ENCODE data around the gene CHRD. TPM values are rescaled to one million over a fixed set of nuclear protein-coding genes. Genes with fewer than 3 reads are reported as not detected.
"Not testable (repeated sequence)": the region's sequence is repeated elsewhere in the genome, so short reads cannot be mapped to it uniquely, and the experiment has no call there.

Gene CHRD
- total RNA-seq, 1 donor from 2014 or later: 0.20 TPM

DNA sequence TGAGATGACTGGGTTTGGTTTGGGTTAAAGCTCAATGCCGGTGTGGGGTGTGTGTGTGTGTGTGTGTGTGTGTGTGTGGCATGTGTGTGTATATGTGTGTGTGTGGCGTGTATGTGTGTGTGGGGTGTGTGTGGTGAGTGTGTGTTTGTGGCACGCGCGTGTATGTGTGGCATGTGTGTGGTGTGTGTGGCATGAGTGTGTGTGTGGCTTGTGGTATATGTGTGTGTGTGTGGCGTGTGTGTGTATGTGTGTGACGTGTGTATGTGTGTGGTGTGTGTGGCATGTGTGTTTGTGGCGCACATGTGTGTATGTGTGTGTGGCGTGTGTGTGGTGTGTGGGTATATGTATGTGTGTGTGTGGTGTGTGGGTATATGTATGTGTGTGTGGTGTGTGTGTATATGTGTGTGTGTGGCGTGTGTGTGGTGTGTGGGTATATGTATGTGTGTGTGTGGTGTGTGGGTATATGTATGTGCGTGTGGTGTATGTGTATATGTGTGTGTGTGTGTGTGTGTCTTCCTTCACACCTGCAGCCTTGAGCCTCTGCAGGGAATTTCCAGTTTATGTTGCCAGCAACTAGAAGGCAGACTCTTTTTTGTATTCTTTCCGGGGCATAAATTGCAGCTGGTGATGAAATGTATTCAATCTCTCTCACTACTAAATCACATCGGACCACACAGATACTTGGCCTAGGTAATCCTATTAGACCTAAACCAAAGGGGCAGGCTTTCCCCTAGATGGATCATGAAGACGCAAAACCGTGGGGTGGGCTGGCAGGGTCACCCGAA, 34.8 kb downstream of the CHRD start:
- no peak for DNase-seq (ENCODE audit: low read depth in 2 of 2)

DNA sequence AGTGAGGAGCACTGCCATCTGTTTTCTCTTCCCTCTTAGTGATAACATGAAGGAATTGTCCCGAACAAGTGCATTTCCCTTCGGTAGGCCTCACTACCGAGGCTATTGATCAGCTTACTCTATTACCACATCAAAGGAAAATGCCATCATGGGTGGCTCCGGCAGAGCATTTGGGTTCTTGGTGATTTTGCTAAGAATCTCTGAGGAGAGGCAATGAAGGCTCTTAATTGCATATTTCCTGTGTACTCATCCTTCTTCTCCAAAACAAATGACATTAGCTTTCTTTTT, 35.3 kb downstream of the CHRD start:
- DNase-seq (ENCODE audit: low read depth in 2 of 2): no peak

DNA sequence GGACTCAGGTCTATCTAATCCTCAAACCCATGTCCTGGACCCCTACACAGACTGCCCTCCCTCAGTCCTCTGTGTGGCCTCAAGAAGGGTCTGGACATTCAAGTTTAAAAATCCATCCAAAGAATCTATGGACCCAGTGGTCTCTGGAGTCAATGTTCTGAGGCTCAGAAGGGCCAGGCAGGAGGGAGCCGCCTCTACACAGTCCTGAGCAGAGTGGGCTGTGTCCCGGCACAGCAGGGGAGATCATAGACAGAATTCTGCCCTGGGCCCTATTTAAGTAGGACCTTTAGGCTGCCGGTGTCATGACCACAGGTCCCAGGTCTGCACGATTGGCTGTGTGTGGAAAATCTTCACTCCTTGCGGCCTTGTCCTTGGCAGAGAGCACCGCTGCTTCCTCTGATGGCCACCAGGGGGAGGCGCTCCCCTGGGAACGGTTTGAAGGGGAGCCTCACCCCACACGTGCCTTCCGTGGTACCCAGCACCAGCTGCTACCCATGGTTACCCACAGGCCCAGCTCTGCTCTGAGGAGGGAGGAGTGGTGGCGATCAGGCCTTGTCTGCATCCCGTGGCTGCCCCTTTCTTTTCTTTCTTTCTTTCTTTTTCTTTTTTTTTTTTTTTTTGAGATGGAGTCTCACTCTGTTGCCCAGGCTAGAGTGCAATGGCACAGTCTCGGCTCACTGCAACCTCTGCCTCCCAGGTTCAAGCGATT, 37.9 kb downstream of the CHRD start:
- DNase-seq (ENCODE audit: low read depth in 2 of 2): peak; percentile 73 to 83

DNA sequence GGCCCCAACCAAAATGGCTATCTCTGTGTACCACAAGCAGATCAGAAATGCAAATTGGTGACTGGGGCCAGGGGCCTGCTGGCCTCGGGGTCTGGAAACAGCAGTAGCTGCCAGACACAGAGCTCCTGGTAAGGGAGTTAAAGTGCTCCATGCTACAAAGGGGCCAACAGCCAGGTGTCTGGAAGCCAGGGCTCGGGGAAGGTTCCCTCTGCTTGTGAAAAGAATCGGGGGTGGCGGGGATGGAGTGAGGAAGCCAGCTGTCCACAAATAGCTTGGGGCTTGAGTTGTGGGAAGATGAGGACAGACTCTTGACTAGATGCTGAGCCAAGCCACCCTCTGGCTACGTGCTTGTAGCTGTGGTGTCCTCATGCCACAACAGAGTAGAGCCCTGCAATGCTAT, 39.3 kb downstream of the CHRD start:
- DNase-seq (ENCODE audit: low read depth in 2 of 2): no peak

DNA sequence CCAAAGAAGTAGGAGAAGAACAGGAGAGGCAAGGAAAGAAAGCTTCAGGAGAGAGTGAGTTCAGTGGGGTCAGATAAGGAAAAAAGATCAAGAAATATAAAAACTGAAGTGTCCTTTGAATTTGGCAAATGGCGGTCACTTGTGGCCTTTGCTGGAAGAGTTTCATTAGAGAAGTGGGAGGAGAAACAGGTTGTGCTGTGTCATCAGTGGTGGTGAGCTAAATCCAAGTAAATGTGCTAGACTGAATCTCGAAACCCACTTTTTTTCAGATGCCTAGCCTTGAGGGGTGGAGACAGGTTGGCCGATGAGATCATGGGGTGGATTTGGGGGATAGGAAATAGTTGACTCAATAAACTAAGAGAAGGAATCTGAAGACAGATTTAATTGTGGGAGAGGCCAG, 43.7 kb downstream of the CHRD start:
- DNase-seq (ENCODE audit: low read depth in 2 of 2): no peak

DNA sequence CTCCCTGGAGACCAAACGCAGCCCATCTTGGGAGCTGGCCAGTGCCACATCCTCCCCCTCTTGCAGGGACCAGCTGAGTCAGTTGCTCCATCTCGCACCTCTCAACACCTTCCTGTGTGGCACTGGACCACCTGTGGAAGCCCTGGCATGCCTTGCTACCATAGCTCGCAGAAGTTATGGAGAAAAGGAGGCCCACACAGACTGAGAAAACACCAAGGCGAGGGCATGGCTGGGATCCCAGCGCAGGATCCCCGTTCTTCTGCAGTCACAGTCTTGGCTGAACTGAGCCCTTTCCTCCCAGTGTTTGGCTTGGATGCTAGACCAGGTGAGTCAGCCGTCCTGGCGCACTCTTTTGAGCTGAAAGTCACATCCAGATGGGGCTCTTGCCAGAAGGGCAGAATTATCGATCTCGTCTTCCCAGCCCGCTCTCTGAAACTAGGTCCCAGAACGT, 46.9 kb downstream of the CHRD start:
- DNase-seq (ENCODE audit: low read depth in 2 of 2): no peak

DNA sequence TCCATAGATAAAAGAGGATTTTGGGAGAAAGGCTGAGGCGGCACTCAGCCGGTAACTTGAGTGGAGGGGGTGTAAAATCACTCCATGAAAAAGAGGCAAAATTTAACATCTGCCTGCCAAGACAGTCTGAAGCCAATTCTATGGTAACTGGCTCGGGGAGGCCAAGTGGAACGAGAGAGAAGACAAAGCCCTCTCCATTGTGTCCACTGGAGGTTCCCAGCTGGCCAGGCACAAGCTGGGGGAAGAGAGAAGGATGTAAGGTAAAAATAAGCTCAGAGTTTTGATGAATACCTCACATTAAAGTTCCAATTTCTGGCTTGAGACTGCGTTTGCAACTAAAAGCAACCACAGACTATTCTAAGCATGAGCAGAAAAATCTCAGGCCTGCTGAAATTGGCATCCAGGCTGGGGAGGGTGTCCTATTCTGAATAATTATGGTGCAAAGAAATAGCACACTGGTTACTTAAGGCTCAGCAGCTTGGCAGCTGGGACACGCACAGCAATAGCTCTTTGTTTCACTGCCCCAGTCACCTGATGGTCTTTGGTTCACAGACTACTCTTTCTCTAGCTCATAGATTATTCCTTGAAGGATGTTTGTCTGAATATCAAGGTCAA, 48.8 kb downstream of the CHRD start:
- DNase-seq (ENCODE audit: low read depth in 2 of 2): no peak

DNA sequence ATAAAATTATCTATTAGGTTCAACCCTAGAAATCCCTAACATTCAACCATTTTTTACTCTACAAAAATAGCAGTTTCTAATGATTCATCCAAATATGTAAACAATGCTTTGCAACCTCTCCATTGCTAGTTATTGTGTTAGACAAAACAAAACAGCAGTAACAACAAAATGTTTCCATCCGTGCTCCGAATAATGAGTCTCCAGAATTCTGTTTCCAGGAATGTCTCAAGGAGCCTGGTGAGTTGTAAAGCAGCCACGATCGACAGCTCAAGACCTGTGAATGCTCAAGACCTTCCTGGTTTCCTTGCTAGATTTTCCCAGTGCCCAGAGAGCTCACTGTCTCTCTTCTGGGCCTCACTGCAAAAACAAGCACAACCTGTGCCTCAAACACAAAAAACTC, 49.9 kb downstream of the CHRD start:
- DNase-seq (ENCODE audit: low read depth in 2 of 2): no peak

DNA sequence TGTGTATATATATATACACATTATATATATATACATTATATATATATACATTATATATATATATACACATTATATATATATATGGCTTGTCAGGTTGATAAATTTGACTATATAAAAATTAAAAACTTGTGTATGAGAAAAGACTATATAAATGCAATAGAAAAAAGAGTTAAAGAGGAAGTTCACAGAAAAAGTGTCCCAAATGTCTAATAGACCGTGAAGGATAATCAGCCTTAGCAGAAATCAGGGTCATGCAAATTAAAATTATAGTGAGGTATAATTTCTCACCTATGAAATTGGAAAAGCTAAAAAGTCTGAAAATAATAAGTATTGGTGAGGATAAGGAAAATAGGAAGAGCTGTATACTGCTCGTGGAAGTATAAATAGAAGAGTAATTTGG, 51.1 kb downstream of the CHRD start:
- no peak for DNase-seq (ENCODE audit: low read depth in 2 of 2)

DNA sequence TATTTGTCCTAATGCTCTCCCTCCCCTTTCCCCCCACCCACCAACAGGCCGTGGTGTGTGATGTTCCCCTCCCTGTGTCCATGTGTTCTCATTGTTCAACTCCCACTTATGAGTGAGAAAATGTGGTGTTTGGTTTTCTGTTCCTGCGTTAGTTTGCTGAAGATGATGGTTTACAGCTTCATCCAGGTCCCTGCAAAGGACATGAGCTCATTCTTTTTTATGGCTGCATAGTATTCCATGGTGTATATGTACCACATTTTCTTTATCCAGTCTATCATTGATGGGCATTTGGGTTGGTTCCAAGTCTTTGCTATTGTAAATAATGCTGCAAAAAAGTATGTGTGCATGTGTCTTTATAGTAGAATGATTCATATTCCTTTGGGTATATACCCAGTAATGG, 53.3 kb downstream of the CHRD start:
- DNase-seq (ENCODE audit: low read depth in 2 of 2): not testable (repeated sequence)

DNA sequence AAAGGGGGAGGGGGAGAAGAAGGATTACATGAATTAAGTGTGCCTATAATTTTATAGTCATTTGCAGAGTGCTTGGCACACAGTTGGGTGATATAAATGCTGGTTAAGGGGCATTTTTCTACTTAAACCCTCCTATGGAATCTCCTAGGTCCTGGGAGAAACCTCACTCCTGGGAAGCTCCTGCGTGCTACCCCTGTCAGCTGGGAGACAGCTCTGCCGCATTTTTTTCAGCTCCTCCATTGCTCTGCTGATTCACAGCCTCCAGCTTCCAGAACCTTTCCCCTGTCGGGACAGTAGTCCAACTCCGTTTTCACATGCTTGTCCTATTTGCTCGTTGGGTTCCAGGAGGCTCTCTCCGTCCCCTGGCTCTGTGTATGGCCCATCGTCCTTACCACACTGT, 59.2 kb downstream of the CHRD start:
- DNase-seq (ENCODE audit: low read depth in 2 of 2): no peak

Other genes starting within 250 kb of the CHRD start
- gene EIF2B5, start 244.7 kb upstream of the CHRD start, total RNA-seq: 25.9 and 34.3 TPM in 2 replicates
- 15.0 and 19.8 TPM in 2 replicates for gene DVL3, start 224.7 kb upstream of the CHRD start, total RNA-seq
- 442 and 454 TPM in 2 replicates for gene AP2M1, start 205.2 kb upstream of the CHRD start, total RNA-seq
- 42.7 and 57.5 TPM in 2 replicates for gene ABCF3, start 193.9 kb upstream of the CHRD start, total RNA-seq
- gene VWA5B2, start 150.5 kb upstream of the CHRD start, total RNA-seq: under 0.01 TPM in 1 of 2 replicates, not detected in the other
- 15.5 and 20.4 TPM in 2 replicates for gene ALG3, start 131.1 kb upstream of the CHRD start, total RNA-seq
- 3.5 and 3.6 TPM in 2 replicates for gene EEF1AKMT4, start 130.4 kb upstream of the CHRD start, total RNA-seq
- gene CAMK2N2, start 118.5 kb upstream of the CHRD start, total RNA-seq: not detected in 2 replicates
- not detected in 2 replicates for gene ECE2, start 104.0 kb upstream of the CHRD start, total RNA-seq
- 310 and 389 TPM in 2 replicates for gene PSMD2, start 80.8 kb upstream of the CHRD start, total RNA-seq
- gene EIF4G1, start 65.4 kb upstream of the CHRD start, total RNA-seq: 200 and 237 TPM in 2 replicates
- gene FAM131A, start 42.5 kb upstream of the CHRD start, total RNA-seq: 19.0 and 39.9 TPM in 2 replicates
- 1.5 and 1.8 TPM in 2 replicates for gene CLCN2, start 18.4 kb upstream of the CHRD start, total RNA-seq
- gene POLR2H, start 18.3 kb upstream of the CHRD start, total RNA-seq: 65.8 and 97.8 TPM in 2 replicates
- not detected in 2 replicates for gene THPO, start 1.8 kb upstream of the CHRD start, total RNA-seq
- 0.22 and 0.60 TPM in 2 replicates for gene EPHB3, start 181.7 kb downstream of the CHRD start, total RNA-seq